NOMO-1 treated with DMSO at 0.1 percent for 48 hours (cell line): ENCODE data around the gene PCCA.
"Not testable (repeated sequence)": the region's sequence is repeated elsewhere in the genome, so short reads cannot be mapped to it uniquely, and the experiment has no call there.

Experiments
- DNase-seq: peaks from one replicate; lab custom pipeline; 2025; ENCODE audit not compliant: unreplicated experiment; lab: John Stamatoyannopoulos, UW

Gene PCCA

GRCh38 chr13:100138859-100139491 lies 50.1 kb downstream of the PCCA start:
- DNase-seq = no peak

GRCh38 chr13:100139817-100140216 lies 50.9 kb downstream of the PCCA start:
- DNase-seq = no peak

GRCh38 chr13:100140441-100140840 lies 51.5 kb downstream of the PCCA start:
- no peak for DNase-seq

GRCh38 chr13:100141461-100141961 lies 52.6 kb downstream of the PCCA start:
- not testable (repeated sequence) for DNase-seq

GRCh38 chr13:100146534-100146933 lies 57.6 kb downstream of the PCCA start:
- DNase-seq = no peak

GRCh38 chr13:100147825-100148224 lies 58.9 kb downstream of the PCCA start:
- no peak for DNase-seq

- DNase-seq = no peak
Observed at GRCh38 chr13:100148422-100148821, 59.5 kb downstream of the PCCA start.

- DNase-seq = no peak
Observed at GRCh38 chr13:100149389-100149788, 60.5 kb downstream of the PCCA start.

GRCh38 chr13:100150711-100151110 lies 61.8 kb downstream of the PCCA start:
- DNase-seq = not testable (repeated sequence)

GRCh38 chr13:100154842-100155416 lies 66.0 kb downstream of the PCCA start:
- DNase-seq = no peak

GRCh38 chr13:100156788-100157187 lies 67.9 kb downstream of the PCCA start:
- DNase-seq = no peak

- DNase-seq = no peak
Observed at GRCh38 chr13:100158569-100158968, 69.7 kb downstream of the PCCA start.

- DNase-seq = no peak
Observed at GRCh38 chr13:100159584-100159983, 70.7 kb downstream of the PCCA start.

GRCh38 chr13:100160450-100160849 lies 71.6 kb downstream of the PCCA start:
- no peak for DNase-seq

- no peak for DNase-seq
Observed at GRCh38 chr13:100163375-100163774, 74.5 kb downstream of the PCCA start.

GRCh38 chr13:100173203-100173602 lies 84.3 kb downstream of the PCCA start:
- DNase-seq = no peak

GRCh38 chr13:100174455-100174854 lies 85.6 kb downstream of the PCCA start:
- DNase-seq = not testable (repeated sequence)

GRCh38 chr13:100175078-100175802 lies 86.3 kb downstream of the PCCA start:
- DNase-seq = no peak

GRCh38 chr13:100175803-100176182 lies 86.9 kb downstream of the PCCA start:
- DNase-seq = no peak

- DNase-seq = no peak
Observed at GRCh38 chr13:100176801-100177400, 88.0 kb downstream of the PCCA start.

- no peak for DNase-seq
Observed at GRCh38 chr13:100178309-100178708, 89.4 kb downstream of the PCCA start.

- DNase-seq = no peak
Observed at GRCh38 chr13:100179276-100179675, 90.4 kb downstream of the PCCA start.
